ENCODE measurements around the gene ZNF296.

Gene ZNF296

GRCh38 chr19:45037393-45038169 lies 38.7 kb downstream of the ZNF296 start:
- peaks cover 8% of the 10 kb centered on the region; the same call in 1 of the 2 replicates for H3K4me1 ChIP-seq (ENCODE audit: control insufficient read depth, insufficient read depth, low read length)
- peaks cover 41% of the 10 kb centered on the region for H3K36me3 ChIP-seq (ENCODE audit: control insufficient read depth, insufficient read depth, low read length)
- no peaks in the 10 kb centered on the region; the same call in 1 of the 2 replicates for H3K9me3 ChIP-seq (ENCODE audit: control insufficient read depth, insufficient read depth, low read depth, low read length)
- no peak overlapping the region for H3K9ac ChIP-seq (ENCODE audit: low read length)
- H3K27me3 ChIP-seq (ENCODE audit: control insufficient read depth, insufficient read depth, low read length): no peaks in the 10 kb centered on the region
- H3K27ac ChIP-seq (ENCODE audit: low read depth, low read length): no peak overlapping the region
- H3K4me3 ChIP-seq (ENCODE audit: low read depth, low read length): no peak overlapping the region

- H3K9ac ChIP-seq (ENCODE audit: low read length): no peak overlapping the region
- H3K36me3 ChIP-seq (ENCODE audit: control insufficient read depth, insufficient read depth, low read length): peaks cover 34% of the 10 kb centered on the region
- no peaks in the 10 kb centered on the region for H3K27me3 ChIP-seq (ENCODE audit: control insufficient read depth, insufficient read depth, low read length)
- H3K4me1 ChIP-seq (ENCODE audit: control insufficient read depth, insufficient read depth, low read length): peaks cover 8% of the 10 kb centered on the region; the same call in 1 of the 2 replicates
- no peak overlapping the region for H3K4me3 ChIP-seq (ENCODE audit: low read depth, low read length)
- no peaks in the 10 kb centered on the region; the same call in 1 of the 2 replicates for H3K9me3 ChIP-seq (ENCODE audit: control insufficient read depth, insufficient read depth, low read depth, low read length)
- no peak overlapping the region for H3K27ac ChIP-seq (ENCODE audit: low read depth, low read length)
Measured at GRCh38 chr19:45035755-45036154, 40.5 kb downstream of the ZNF296 start.

DNA sequence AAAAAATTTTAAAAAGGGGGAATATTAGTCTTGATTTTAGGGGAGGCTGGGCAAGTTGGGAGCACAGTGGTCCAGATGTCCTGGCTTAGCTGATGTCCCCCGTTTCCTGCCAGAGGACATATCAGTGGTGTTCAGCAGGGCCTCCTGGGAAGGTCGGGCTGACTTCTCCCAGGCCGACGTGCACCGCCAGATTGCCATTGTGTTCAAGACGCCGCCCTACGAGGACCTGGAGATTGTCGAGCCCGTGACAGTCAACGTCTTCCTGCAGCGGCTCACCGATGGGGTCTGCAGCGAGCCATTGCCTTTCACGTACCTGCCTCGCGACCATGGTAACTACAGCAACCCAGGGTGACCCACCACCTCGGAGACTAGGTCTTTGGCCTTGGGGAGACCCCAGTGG lies 43.9 kb downstream of the ZNF296 start:
- no peaks in the 10 kb centered on the region for H3K27me3 ChIP-seq (ENCODE audit: control insufficient read depth, insufficient read depth, low read length)
- H3K36me3 ChIP-seq (ENCODE audit: control insufficient read depth, insufficient read depth, low read length): peaks cover 36% of the 10 kb centered on the region
- no peaks in the 10 kb centered on the region; the same call in 1 of the 2 replicates for H3K9me3 ChIP-seq (ENCODE audit: control insufficient read depth, insufficient read depth, low read depth, low read length)
- no peak overlapping the region; the same call in 1 of the 2 replicates for H3K27ac ChIP-seq (ENCODE audit: low read depth, low read length)
- H3K4me1 ChIP-seq (ENCODE audit: control insufficient read depth, insufficient read depth, low read length): no peaks in the 10 kb centered on the region
- H3K4me3 ChIP-seq (ENCODE audit: low read depth, low read length): no peak overlapping the region
- no peak overlapping the region for H3K9ac ChIP-seq (ENCODE audit: low read length)

GRCh38 chr19:45030825-45031224 lies 45.5 kb downstream of the ZNF296 start:
- no peaks in the 10 kb centered on the region; the same call in 1 of the 2 replicates for H3K9me3 ChIP-seq (ENCODE audit: control insufficient read depth, insufficient read depth, low read depth, low read length)
- no peaks in the 10 kb centered on the region for H3K27me3 ChIP-seq (ENCODE audit: control insufficient read depth, insufficient read depth, low read length)
- no peak overlapping the region for H3K9ac ChIP-seq (ENCODE audit: low read length)
- no peak overlapping the region for H3K27ac ChIP-seq (ENCODE audit: low read depth, low read length)
- H3K36me3 ChIP-seq (ENCODE audit: control insufficient read depth, insufficient read depth, low read length): peaks cover 38% of the 10 kb centered on the region
- no peaks in the 10 kb centered on the region for H3K4me1 ChIP-seq (ENCODE audit: control insufficient read depth, insufficient read depth, low read length)
- no peak overlapping the region for H3K4me3 ChIP-seq (ENCODE audit: low read depth, low read length)

- Histone ChIP-seq H3K4me1 (ENCODE audit: control insufficient read depth, insufficient read depth, low read length) (no peaks in the 10 kb centered on the region), H3K27ac (ENCODE audit: low read depth, low read length) (no peak overlapping the region), H3K9ac (ENCODE audit: low read length) (no peak overlapping the region), H3K27me3 (ENCODE audit: control insufficient read depth, insufficient read depth, low read length) (no peaks in the 10 kb centered on the region), H3K9me3 (ENCODE audit: control insufficient read depth, insufficient read depth, low read depth, low read length) (no peaks in the 10 kb centered on the region), H3K36me3 (ENCODE audit: control insufficient read depth, insufficient read depth, low read length) (peaks cover 22% of the 10 kb centered on the region), H3K4me3 (ENCODE audit: low read depth, low read length) (no peak overlapping the region)
Measured at GRCh38 chr19:45027371-45027770, 48.9 kb downstream of the ZNF296 start.

DNA sequence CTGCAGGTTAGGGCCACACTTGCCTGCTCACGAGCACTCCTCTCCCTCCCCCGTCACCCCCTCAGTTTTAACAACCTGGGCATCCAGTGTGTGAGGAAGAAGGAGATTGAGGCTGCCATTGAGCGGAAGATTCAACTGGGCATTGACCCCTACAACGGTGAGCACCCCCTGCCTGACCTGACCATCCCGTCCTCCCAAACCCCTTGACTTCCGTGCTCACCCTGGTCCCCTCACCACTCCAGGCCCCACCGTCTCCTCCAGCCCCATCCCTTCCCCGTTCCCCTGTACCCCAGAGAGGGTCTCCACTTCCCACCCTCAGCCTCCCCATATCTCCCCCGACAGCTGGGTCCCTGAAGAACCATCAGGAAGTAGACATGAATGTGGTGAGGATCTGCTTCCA lies 51.0 kb downstream of the ZNF296 start:
- H3K27me3 ChIP-seq (ENCODE audit: control insufficient read depth, insufficient read depth, low read length): no peaks in the 10 kb centered on the region
- H3K27ac ChIP-seq (ENCODE audit: low read depth, low read length): no peak overlapping the region
- H3K4me1 ChIP-seq (ENCODE audit: control insufficient read depth, insufficient read depth, low read length): no peaks in the 10 kb centered on the region
- H3K36me3 ChIP-seq (ENCODE audit: control insufficient read depth, insufficient read depth, low read length): peaks cover 14% of the 10 kb centered on the region
- H3K9ac ChIP-seq (ENCODE audit: low read length): no peak overlapping the region
- no peak overlapping the region for H3K4me3 ChIP-seq (ENCODE audit: low read depth, low read length)
- no peaks in the 10 kb centered on the region for H3K9me3 ChIP-seq (ENCODE audit: control insufficient read depth, insufficient read depth, low read depth, low read length)

GRCh38 chr19:45023048-45023447 lies 53.2 kb downstream of the ZNF296 start:
- Histone ChIP-seq H3K27me3 (ENCODE audit: control insufficient read depth, insufficient read depth, low read length) (no peaks in the 10 kb centered on the region), H3K9ac (ENCODE audit: low read length) (no peak overlapping the region), H3K27ac (ENCODE audit: low read depth, low read length) (no peak overlapping the region), H3K4me1 (ENCODE audit: control insufficient read depth, insufficient read depth, low read length) (no peaks in the 10 kb centered on the region), H3K9me3 (ENCODE audit: control insufficient read depth, insufficient read depth, low read depth, low read length) (no peaks in the 10 kb centered on the region), H3K36me3 (ENCODE audit: control insufficient read depth, insufficient read depth, low read length) (peaks cover 6% of the 10 kb centered on the region; the same call in 1 of the 2 replicates), H3K4me3 (ENCODE audit: low read depth, low read length) (no peak overlapping the region)

DNA sequence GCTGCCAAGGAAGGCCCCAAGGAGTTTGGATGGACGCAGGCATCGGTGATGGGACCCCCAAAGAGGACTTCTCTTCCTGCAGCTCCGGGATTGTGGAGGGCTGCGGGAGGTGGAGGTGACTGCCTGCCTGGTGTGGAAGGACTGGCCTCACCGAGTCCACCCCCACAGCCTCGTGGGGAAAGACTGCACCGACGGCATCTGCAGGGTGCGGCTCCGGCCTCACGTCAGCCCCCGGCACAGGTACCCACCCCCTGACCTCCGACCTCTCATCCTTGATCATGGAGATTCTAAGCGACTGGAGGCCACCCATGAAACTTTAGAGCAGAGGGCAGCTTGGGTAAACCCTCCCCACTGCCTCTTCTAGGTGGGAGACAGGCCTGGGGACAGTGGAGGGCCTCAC lies 54.3 kb downstream of the ZNF296 start:
- H3K36me3 ChIP-seq (ENCODE audit: control insufficient read depth, insufficient read depth, low read length): peaks cover 2% of the 10 kb centered on the region; the same call in 1 of the 2 replicates
- H3K9me3 ChIP-seq (ENCODE audit: control insufficient read depth, insufficient read depth, low read depth, low read length): no peaks in the 10 kb centered on the region
- H3K27me3 ChIP-seq (ENCODE audit: control insufficient read depth, insufficient read depth, low read length): no peaks in the 10 kb centered on the region
- H3K4me3 ChIP-seq (ENCODE audit: low read depth, low read length): no peak overlapping the region
- no peaks in the 10 kb centered on the region for H3K4me1 ChIP-seq (ENCODE audit: control insufficient read depth, insufficient read depth, low read length)
- no peak overlapping the region for H3K9ac ChIP-seq (ENCODE audit: low read length)
- H3K27ac ChIP-seq (ENCODE audit: low read depth, low read length): no peak overlapping the region

Measured in HUES6 (cell line).